RWPE1 (cell line): ENCODE results near the gene ABR.

ENCODE experiments used
- CTCF ChIA-PET: fragments of 350-600 bp; sonication (Branson Sonifier 250); formaldehyde crosslinking; extraction: SDS; loops from one replicate; lab custom pipeline; 2021; lab: Yijun Ruan, JAX
- POLR2A ChIA-PET: fragments of 400-600 bp; formaldehyde crosslinking; extraction: SDS; loops from one replicate; lab custom pipeline; 2020; ENCODE audit warnings: antibody characterized with exemption; ENCODE audit not compliant: low non-redundant PET; lab: Yijun Ruan, JAX
- DNase-seq: peaks from one replicate; pipeline ENCODE4 v3.0.0; 2012; ENCODE audit warnings: low spot score
- H3K27ac ChIP-seq: fragments of 450-650 bp; 2 replicates; pipeline ENCODE4 v1.5.1; 2017
- CTCF ChIP-seq: fragments of 450-650 bp; conservative IDR thresholded peaks from 2 replicates; pipeline ENCODE4 v1.5.1; 2017; ENCODE audit warnings: low read depth, mild to moderate bottlenecking

Gene ABR

GRCh38 chr17:1179818-1180742 lies at the start of gene ABR:
Gene ABR, minus strand, starts transcription at chr17:1179981. Its CDS starts 254 bp downstream, at chr17:1179727.
- POLR2A ChIA-PET: no interaction called here
- DNase-seq: peak; percentile 36
- TF ChIP-seq CTCF: no peak
- H3K27ac ChIP-seq: no peak within 1 kb of the TSS
- CTCF ChIA-PET: interaction anchor here (0.5 to 1.3 kb wide), 3 partner anchors 7 to 57 kb away, joined by 3 to 4 read pairs (median 3); no protein-coding TSS in a partner anchor

- CTCF ChIA-PET: interaction anchor here (0.7 to 1.6 kb wide), 2 partner anchors 107 to 680 kb away, joined by 3 to 4 read pairs; no protein-coding TSS in a partner anchor
- no peak for DNase-seq
- no peak overlapping the region for H3K27ac ChIP-seq
- no peak for TF ChIP-seq CTCF
- POLR2A ChIA-PET: no interaction called here
Observed at GRCh38 chr17:1229349-1229899, 49.6 kb upstream of the ABR start.

- POLR2A ChIA-PET: no interaction called here
- DNase-seq: no peak
- H3K27ac ChIP-seq: no peak overlapping the region
- TF ChIP-seq CTCF: no peak
- CTCF ChIA-PET: interaction anchor here (0.7 kb wide), 1 partner anchor 680 kb away, joined by 3 read pairs; no protein-coding TSS in a partner anchor
Observed at GRCh38 chr17:1228781-1229348, 49.1 kb upstream of the ABR start.

- no peak for DNase-seq
- ChIA-PET CTCF (interaction anchor here (0.5 to 0.6 kb wide), 2 partner anchors 9 to 262 kb away, joined by 3 read pairs; no protein-coding TSS in a partner anchor), POLR2A (interaction anchor here (0.6 kb wide), 1 partner anchor 335 kb away, joined by 3 read pairs; the partner anchor contains the start of gene PITPNA)
Observed at GRCh38 chr17:1227917-1228780, 48.4 kb upstream of the ABR start.

GRCh38 chr17:1227365-1227764 lies 47.6 kb upstream of the ABR start:
- POLR2A ChIA-PET: interaction anchor here (0.6 kb wide), 1 partner anchor 336 kb away, joined by 3 read pairs; the partner anchor contains the start of gene PITPNA
- no peak overlapping the region for H3K27ac ChIP-seq
- no peak for TF ChIP-seq CTCF
- no peak for DNase-seq
- CTCF ChIA-PET: interaction anchor here (0.5 kb wide), 1 partner anchor 9 kb away, joined by 3 read pairs; no protein-coding TSS in a partner anchor

More at GRCh38 chr17:1227917-1228780, 48.4 kb upstream of the ABR start:
- TF ChIP-seq CTCF: no peak
- H3K27ac ChIP-seq: no peak overlapping the region
